Transverse colon (tissue), 3 donors: ENCODE data around the gene IZUMO1R.

Experiments used
- CTCF ChIP-seq, 5 experiments: fragments of 200-600 bp in 3 of 5; fragments of 450-650 bp in 2 of 5; sonication (generic) in 3 of 5; IDR thresholded peaks; 1 replicate in 2 of 5; 2 replicates in 3 of 5; pipeline ENCODE4 v1.5.1; 2016 to 2017; ENCODE audit warnings: antibody characterized with exemption in 5 of 5, inconsistent platforms in 3 of 5, mild to moderate bottlenecking in 2 of 5, moderate library complexity in 1 of 5
- POLR2A ChIP-seq: fragments of 450-650 bp; IDR thresholded peaks from one replicate; pipeline ENCODE4 v1.6.1; 2016; ENCODE audit warnings: antibody characterized with exemption, mild to moderate bottlenecking, moderate library complexity

- TF ChIP-seq POLR2A (no peak), CTCF (IDR thresholded peaks at IDR 0.05) (no peak)
Measured at GRCh38 chr11:94283678-94284077, 20.7 kb upstream of the IZUMO1R start.
